H9 (cell line): ENCODE results near the gene NBDY. TPM values are rescaled to one million over a fixed set of nuclear protein-coding genes. Genes with fewer than 3 reads are reported as not detected.

Experiments
- DNase-seq: peaks from one replicate; pipeline ENCODE4 v3.0.0-alpha.2; 2017
- H2AFZ ChIP-seq: one replicate; pipeline ENCODE4 v1.6.1; 2013; ENCODE audit warnings: mild to moderate bottlenecking, low read length, control low read depth, moderate library complexity
- H2AK5ac ChIP-seq: 2 replicates; pipeline ENCODE4 v1.6.1; 2013; ENCODE audit warnings: low read length, control low read depth, mixed read lengths; ENCODE audit not compliant: insufficient read length
- H2BK120ac ChIP-seq: one replicate; pipeline ENCODE4 v1.6.1; 2013; ENCODE audit warnings: low read depth, mild to moderate bottlenecking, low read length, control low read depth, inconsistent platforms; ENCODE audit not compliant: poor library complexity, severe bottlenecking
- H2BK12ac ChIP-seq: 2 replicates; pipeline ENCODE4 v1.6.1; 2013; ENCODE audit warnings: low read length, control low read depth, mixed read lengths, low read depth; ENCODE audit not compliant: insufficient read length
- H2BK15ac ChIP-seq: 2 replicates; pipeline ENCODE4 v1.6.1; 2013; ENCODE audit warnings: low read depth, low read length, control low read depth
- H2BK20ac ChIP-seq: one replicate; pipeline ENCODE4 v1.6.1; 2013; ENCODE audit warnings: low read depth, mild to moderate bottlenecking, low read length, control low read depth, inconsistent platforms; ENCODE audit not compliant: poor library complexity, severe bottlenecking
- H2BK5ac ChIP-seq: 2 replicates; pipeline ENCODE4 v1.6.1; 2013; ENCODE audit warnings: low read length, control low read depth, mixed read lengths; ENCODE audit not compliant: insufficient read length
- H3K14ac ChIP-seq: 2 replicates; pipeline ENCODE4 v1.6.1; 2013; ENCODE audit warnings: low read length, control low read depth; ENCODE audit not compliant: insufficient read depth
- H3K18ac ChIP-seq: 2 replicates; pipeline ENCODE4 v1.6.1; 2013; ENCODE audit warnings: low read depth, mild to moderate bottlenecking, mixed read lengths, low read length, control low read depth; ENCODE audit not compliant: insufficient read length
- H3K23ac ChIP-seq: 2 replicates; pipeline ENCODE4 v1.6.1; 2013; ENCODE audit warnings: low read length, control low read depth, mixed read lengths, low read depth; ENCODE audit not compliant: insufficient read length
- H3K23me2 ChIP-seq: 2 replicates; pipeline ENCODE4 v1.6.1; 2013; ENCODE audit warnings: low read depth, mild to moderate bottlenecking, mixed read lengths, low read length, control low read depth; ENCODE audit not compliant: insufficient read length, poor library complexity, severe bottlenecking
- H3K27ac ChIP-seq: 2 replicates; pipeline ENCODE4 v1.5.1; 2013; ENCODE audit warnings: low read length, control low read depth, mixed read lengths, low read depth; ENCODE audit not compliant: insufficient read length
- H3K27me3 ChIP-seq: 2 replicates; pipeline ENCODE4 v1.6.1; 2013; ENCODE audit warnings: low read length, control low read depth, inconsistent platforms; ENCODE audit not compliant: insufficient read depth
- H3K4ac ChIP-seq: 2 replicates; pipeline ENCODE4 v1.6.1; 2013; ENCODE audit warnings: low read depth, mild to moderate bottlenecking, control low read depth, inconsistent platforms, low read length, moderate library complexity
- H3K4me1 ChIP-seq: 2 replicates; pipeline ENCODE4 v1.6.1; 2013; ENCODE audit warnings: low read length, control low read depth, inconsistent platforms; ENCODE audit not compliant: insufficient read depth
- H3K4me2 ChIP-seq: 2 replicates; pipeline ENCODE4 v1.6.1; 2013; ENCODE audit warnings: low read length, control low read depth, mixed read lengths; ENCODE audit not compliant: insufficient read length, insufficient read depth
- H3K56ac ChIP-seq: 2 replicates; pipeline ENCODE4 v1.6.1; 2013; ENCODE audit warnings: low read depth, mild to moderate bottlenecking, mixed read lengths, low read length, control low read depth; ENCODE audit not compliant: insufficient read length
- H3K79me1 ChIP-seq: 2 replicates; pipeline ENCODE4 v1.6.1; 2013; ENCODE audit warnings: low read depth, mild to moderate bottlenecking, moderate library complexity, low read length, control low read depth, inconsistent platforms; ENCODE audit not compliant: insufficient read depth, poor library complexity, severe bottlenecking
- H3K79me2 ChIP-seq: 2 replicates; pipeline ENCODE4 v1.6.1; 2013; ENCODE audit warnings: low read length, control low read depth, inconsistent platforms; ENCODE audit not compliant: insufficient read depth
- H3K9ac ChIP-seq: 2 replicates; pipeline ENCODE4 v1.6.1; 2013; ENCODE audit warnings: low read length, control low read depth, mixed read lengths; ENCODE audit not compliant: insufficient read length; ENCODE audit errors: extremely low read depth
- H3K9me3 ChIP-seq: one replicate; pipeline ENCODE4 v1.6.1; 2013; ENCODE audit warnings: low read depth, low read length, inconsistent platforms; ENCODE audit not compliant: control insufficient read depth
- H3T11ph ChIP-seq: one replicate; pipeline ENCODE4 v1.6.1; 2013; ENCODE audit warnings: mild to moderate bottlenecking, low read length, control low read depth, inconsistent platforms
- H4K20me1 ChIP-seq: one replicate; pipeline ENCODE4 v1.6.1; 2013; ENCODE audit not compliant: control insufficient read depth, insufficient read length, insufficient read depth
- H4K5ac ChIP-seq: 2 replicates; pipeline ENCODE4 v1.6.1; 2013; ENCODE audit warnings: low read depth, mild to moderate bottlenecking, mixed read lengths, low read length, control low read depth; ENCODE audit not compliant: insufficient read length
- H4K8ac ChIP-seq: replicated peaks from 2 replicates; pipeline ENCODE4 v1.6.1; 2013; ENCODE audit warnings: low read length, control low read depth, mixed read lengths, low read depth; ENCODE audit not compliant: insufficient read length
- H4K91ac ChIP-seq: 2 replicates; pipeline ENCODE4 v1.6.1; 2013; ENCODE audit warnings: low read depth, mild to moderate bottlenecking, moderate library complexity, mixed read lengths, low read length, control low read depth; ENCODE audit not compliant: insufficient read length
- H3K27ac Mint-ChIP-seq, 3 experiments: 2 replicates in 2 of 3; 3 replicates in 1 of 3; pipeline ENCODE4 v1.8.0; 2020 to 2021; ENCODE audit warnings: mixed read lengths in 3 of 3, mild to moderate bottlenecking in 1 of 3, moderate library complexity in 1 of 3
- H3K27me3 Mint-ChIP-seq: 2 replicates; pipeline ENCODE4 v1.8.0; 2021; ENCODE audit warnings: low read depth, mild to moderate bottlenecking, moderate library complexity, mixed read lengths
- H3K36me3 Mint-ChIP-seq, 3 experiments: 2 replicates in 2 of 3; 3 replicates in 1 of 3; pipeline ENCODE4 v1.8.0; 2020 to 2021; ENCODE audit warnings: low read depth in 3 of 3, mixed read lengths in 3 of 3; ENCODE audit not compliant: insufficient read depth in 1 of 3
- H3K4me1 Mint-ChIP-seq, 2 experiments: 2 replicates each; pipeline ENCODE4 v1.8.0; 2020; ENCODE audit warnings: mixed read lengths in 2 of 2
- H3K4me3 Mint-ChIP-seq, 2 experiments: 2 replicates in 1 of 2; 3 replicates in 1 of 2; pipeline ENCODE4 v1.8.0; 2020 to 2021; ENCODE audit warnings: mild to moderate bottlenecking in 2 of 2, mixed read lengths in 2 of 2, moderate library complexity in 1 of 2
- H3K9me3 Mint-ChIP-seq, 2 experiments: 2 replicates in 1 of 2; 3 replicates in 1 of 2; pipeline ENCODE4 v1.8.0; 2020; ENCODE audit warnings: mild to moderate bottlenecking in 2 of 2, mixed read lengths in 2 of 2, moderate library complexity in 1 of 2
- WGBS: extraction: QIAGEN DNeasy Blood & Tissue Kit; methylation state at CpG from one replicate; pipeline ENCODE4 v1.1.7; 2013; ENCODE audit warnings: missing lambda C conversion rate, low lambda C conversion rate, mixed read lengths; ENCODE audit not compliant: insufficient read length; ENCODE audit errors: extremely low coverage; 5-methylcytosine and 5-hydroxymethylcytosine counted together
- total RNA-seq: library from RNA; stranded (reverse); gene quantifications from 2 replicates; pipeline ENCODE4 v1.2.1, GENCODE V29; 2021
- TF ChIP-seq, protein P1 (sequence below): fragments of 200-600 bp; sonication (generic); conservative IDR thresholded peaks from 3 replicates; pipeline ENCODE4 v1.8.0; 2021; ENCODE audit warnings: antibody characterized with exemption, mild to moderate bottlenecking

NBDY gene
- total RNA-seq, 1 experiment from 2014 or later, result 62.5 TPM

DNA sequence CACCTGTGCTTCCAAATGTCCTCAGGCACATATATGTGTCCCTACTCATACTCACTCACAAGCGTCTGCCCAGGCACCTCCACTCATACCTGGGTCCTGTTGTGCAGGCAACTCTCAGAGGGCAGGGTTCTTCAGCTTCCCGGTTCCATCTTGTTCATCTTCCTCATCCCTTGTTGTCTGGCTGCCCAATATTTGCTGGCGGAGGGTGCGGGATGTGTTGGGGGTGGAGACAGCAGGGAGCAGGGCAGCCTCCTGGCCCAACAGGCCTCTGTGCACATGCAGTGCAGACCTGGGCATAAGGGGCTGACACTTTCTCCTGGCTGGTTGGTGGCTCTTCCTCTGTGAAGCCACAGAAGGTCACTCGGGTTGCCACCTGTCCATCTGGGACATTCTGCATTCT is 32.1 kb downstream of the NBDY start:
- Histone ChIP-seq H2BK12ac (no peak overlapping the region), H2BK5ac (no peak overlapping the region), H4K5ac (no peak overlapping the region), H2AK5ac (no peak overlapping the region), H3K9ac (no peak overlapping the region), H3K18ac (no peak overlapping the region), H4K8ac (no peak overlapping the region), H2AFZ (no peak overlapping the region), H3K4me2 (no peak overlapping the region), H4K20me1 (no peaks in the 10 kb centered on the region), H3K27me3 (no peaks in the 10 kb centered on the region), H2BK120ac (no peak overlapping the region), H3K23me2 (no peaks in the 10 kb centered on the region), H3K4ac (no peak overlapping the region), H3K56ac (no peak overlapping the region), H4K91ac (no peak overlapping the region), H2BK20ac (no peak overlapping the region), H3T11ph (no peak overlapping the region), H3K23ac (no peak overlapping the region), H3K79me2 (0 out of 2 replicates have a peak, but pooled peaks cover 2% of the 10 kb centered on the region), H3K27ac (no peak overlapping the region), H3K4me1 (peaks cover 2% of the 10 kb centered on the region; the same call in 1 of the 2 replicates), H3K79me1 (no peaks in the 10 kb centered on the region), H3K14ac (no peak overlapping the region), H3K9me3 (no peaks in the 10 kb centered on the region), H2BK15ac (no peak overlapping the region)
- TF ChIP-seq, protein P1, sequence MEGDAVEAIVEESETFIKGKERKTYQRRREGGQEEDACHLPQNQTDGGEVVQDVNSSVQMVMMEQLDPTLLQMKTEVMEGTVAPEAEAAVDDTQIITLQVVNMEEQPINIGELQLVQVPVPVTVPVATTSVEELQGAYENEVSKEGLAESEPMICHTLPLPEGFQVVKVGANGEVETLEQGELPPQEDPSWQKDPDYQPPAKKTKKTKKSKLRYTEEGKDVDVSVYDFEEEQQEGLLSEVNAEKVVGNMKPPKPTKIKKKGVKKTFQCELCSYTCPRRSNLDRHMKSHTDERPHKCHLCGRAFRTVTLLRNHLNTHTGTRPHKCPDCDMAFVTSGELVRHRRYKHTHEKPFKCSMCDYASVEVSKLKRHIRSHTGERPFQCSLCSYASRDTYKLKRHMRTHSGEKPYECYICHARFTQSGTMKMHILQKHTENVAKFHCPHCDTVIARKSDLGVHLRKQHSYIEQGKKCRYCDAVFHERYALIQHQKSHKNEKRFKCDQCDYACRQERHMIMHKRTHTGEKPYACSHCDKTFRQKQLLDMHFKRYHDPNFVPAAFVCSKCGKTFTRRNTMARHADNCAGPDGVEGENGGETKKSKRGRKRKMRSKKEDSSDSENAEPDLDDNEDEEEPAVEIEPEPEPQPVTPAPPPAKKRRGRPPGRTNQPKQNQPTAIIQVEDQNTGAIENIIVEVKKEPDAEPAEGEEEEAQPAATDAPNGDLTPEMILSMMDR, result no peak
- H3K36me3 Mint-ChIP-seq, result peaks cover 12 to 28% (median 17%) of the 10 kb centered on the region in 3 experiments
- no peak overlapping the region for H3K4me3 Mint-ChIP-seq
- no peaks in the 10 kb centered on the region for H3K27me3 Mint-ChIP-seq
- no CpG with 5 or more reads among the region's 5 CpGs for WGBS
- no peak overlapping the region; a peak in 1 of 7 replicates for H3K27ac Mint-ChIP-seq
- no peak for DNase-seq
- peaks cover 7 to 10% of the 10 kb centered on the region in 2 experiments for H3K4me1 Mint-ChIP-seq
- peaks cover 53 to 71% of the 10 kb centered on the region in 2 experiments for H3K9me3 Mint-ChIP-seq
